Frontal cortex (tissue), 4 donors: ENCODE data around the gene OPRL1. TPM values are rescaled to one million over a fixed set of nuclear protein-coding genes. Genes with fewer than 3 reads are reported as not detected.
A peak's percentile ranks its signal among the peaks of the same experiment; 100 is the strongest.
"Not testable (repeated sequence)": the region's sequence is repeated elsewhere in the genome, so short reads cannot be mapped to it uniquely, and the experiment has no call there.

ENCODE experiments used
- DNase-seq, 2 donors: peaks; one replicate each; pipeline ENCODE4 v3.0.0; 2012; ENCODE audit warnings: low spot score in 2 of 2
- FAIRE-seq: peaks from 2 replicates; lab custom pipeline; 2012; peaks lifted over from hg19 to GRCh38; lab: Jason Lieb, UNC
- total RNA-seq: library from RNA; depleted of rRNA; stranded (reverse); fragments of >200 nt; gene quantifications from one replicate; pipeline ENCODE4 v1.2.3, GENCODE V29; 2014
- donor health status: control.
- donor health status: control.
- donor health status: control.

Gene OPRL1
- total RNA-seq, 1 donor from 2014 or later: 13.5 TPM

DNA sequence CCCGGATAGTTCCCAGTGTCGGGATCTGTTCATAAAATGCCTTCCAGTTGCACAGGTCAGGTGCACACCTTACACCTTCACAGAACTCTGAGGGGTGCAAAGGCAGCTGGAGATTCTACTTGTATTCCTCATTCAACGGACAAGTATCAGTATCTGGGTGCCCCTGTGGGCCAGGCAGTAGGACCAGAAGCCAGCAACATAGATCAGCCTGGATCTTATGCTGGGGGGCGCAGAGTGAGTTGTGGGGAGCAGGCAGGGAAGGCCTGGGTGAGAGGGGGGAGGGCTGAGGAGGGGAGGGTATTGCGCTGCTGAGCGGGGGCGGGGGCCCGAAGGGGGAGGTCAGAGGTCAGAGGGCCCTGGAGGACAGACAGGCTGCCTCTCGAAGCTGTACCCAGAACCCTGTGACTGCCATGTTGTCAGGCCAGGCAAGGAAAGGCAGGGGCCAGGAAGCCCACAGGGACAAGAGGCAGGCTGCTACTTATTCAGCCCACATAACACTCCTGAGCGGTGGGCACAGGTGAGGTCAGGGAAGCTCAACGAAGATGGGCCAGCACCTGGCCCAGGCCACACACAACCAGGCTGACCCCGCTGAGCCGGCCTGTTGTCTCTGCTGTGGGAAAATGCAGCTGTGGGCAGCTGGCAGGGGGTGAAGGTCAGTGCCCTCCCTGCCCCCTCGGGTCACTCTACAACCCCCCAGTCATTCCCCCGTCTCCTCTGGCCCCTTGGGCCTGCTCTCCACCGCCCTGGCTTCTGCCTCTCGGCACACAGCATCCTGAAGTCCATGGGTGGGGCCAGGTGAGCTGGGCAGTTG lies 1.1 kb downstream of the OPRL1 start:
- DNase-seq: no peak
- no peak for FAIRE-seq

DNA sequence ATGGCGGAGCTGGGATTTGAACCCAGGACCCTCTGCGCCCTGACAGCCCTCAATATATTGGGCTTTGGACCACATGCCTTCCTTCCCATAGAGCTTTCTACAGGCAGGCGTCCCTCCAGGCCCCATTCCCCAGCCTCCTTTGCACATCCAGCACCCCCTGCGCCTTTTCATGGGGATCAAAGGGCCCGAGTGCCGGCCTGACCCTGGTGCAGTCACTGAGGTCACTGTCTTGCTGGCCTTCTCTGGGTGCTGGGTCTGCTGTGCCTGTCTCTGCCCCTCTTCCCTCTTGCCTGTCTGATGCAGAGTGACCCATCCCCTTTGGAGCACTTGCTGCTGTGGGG lies 1.7 kb downstream of the OPRL1 start:
- DNase-seq (no peak), FAIRE-seq (no peak)

DNA sequence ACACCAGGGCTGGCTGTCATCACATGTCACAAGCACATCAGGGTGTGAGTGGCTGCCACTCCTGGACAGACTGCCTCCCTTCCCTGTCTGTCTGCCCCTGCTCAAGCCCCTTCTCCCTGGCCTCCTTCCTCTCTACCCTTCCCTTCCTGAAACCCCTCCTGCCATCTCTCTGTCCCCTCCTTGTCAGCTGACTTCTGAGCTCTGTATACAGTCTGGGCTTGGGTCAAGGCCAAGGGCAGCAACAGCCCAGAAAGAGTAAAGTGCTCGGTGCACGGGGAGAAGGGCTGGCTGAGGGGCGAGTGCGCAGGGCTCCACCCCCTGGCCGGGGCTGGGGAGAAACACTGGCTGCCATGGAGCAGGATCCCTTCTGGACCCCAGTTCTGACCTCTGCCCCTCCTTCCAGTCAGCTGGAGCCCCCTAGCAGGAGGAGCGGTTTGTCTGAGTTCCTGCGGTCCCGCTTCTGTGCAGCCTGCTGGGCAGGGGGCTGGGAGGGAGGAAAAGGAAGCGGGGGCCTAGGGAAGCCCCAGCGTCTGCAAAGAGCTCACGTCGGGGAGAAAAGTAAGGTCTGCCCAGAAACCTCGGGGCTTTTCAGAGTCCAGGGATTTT lies 2.3 kb downstream of the OPRL1 start:
- FAIRE-seq: no peak

DNA sequence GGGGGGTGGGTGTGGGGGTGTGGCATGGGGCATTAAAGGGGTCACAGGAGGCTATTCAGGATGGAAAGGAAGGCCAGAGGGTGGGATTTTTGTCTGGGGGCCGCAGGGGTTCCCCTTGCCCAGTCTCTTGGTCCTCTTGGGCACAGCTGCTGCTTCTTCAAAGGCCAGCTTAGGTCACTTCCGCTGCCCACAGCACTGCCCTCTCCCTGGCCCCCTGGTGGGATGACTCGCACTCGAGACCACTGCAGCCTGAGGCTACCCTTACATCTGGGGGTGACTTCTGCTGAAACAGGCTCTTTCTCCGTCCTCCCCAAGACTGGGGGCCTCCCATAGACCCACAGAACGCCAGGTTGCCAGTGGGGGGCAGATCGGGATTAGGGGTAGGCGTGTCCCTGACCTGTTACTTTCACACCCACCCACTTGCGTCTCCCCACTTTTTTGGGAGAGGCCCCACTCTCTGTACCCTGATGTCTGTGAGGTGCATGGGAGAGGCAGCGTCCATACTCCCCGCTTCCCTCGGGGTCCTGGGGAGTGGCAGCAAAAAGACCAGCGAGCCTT lies 3.0 kb downstream of the OPRL1 start:
- DNase-seq (no peak), FAIRE-seq (no peak)

More for the DNA sequence above, 2.3 kb downstream of the OPRL1 start:
- DNase-seq: no peak

DNA sequence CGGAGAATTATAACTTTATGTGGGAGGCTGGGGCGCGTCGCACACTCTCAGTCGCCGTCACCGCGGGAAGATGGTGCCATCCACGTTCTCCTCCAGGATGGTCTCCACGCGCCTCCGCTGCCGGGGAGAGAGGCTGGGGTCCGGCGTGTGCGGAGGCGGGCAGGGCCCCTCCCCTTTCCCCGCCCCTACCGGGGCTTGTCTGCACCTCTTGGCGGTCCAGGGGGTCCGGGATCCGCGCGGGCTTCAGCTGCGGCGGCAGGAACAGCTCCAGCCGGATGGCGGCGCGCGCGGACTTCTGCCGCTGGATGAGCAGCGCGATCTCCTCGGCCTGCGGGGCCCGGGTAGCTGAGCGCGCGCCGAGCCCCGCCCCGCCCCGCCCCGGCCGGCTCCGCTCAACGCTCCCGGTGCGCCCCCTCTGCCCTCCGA lies 3.5 kb downstream of the OPRL1 start:
- peak; percentile 80 to 84 for DNase-seq
- no peak for FAIRE-seq

DNA sequence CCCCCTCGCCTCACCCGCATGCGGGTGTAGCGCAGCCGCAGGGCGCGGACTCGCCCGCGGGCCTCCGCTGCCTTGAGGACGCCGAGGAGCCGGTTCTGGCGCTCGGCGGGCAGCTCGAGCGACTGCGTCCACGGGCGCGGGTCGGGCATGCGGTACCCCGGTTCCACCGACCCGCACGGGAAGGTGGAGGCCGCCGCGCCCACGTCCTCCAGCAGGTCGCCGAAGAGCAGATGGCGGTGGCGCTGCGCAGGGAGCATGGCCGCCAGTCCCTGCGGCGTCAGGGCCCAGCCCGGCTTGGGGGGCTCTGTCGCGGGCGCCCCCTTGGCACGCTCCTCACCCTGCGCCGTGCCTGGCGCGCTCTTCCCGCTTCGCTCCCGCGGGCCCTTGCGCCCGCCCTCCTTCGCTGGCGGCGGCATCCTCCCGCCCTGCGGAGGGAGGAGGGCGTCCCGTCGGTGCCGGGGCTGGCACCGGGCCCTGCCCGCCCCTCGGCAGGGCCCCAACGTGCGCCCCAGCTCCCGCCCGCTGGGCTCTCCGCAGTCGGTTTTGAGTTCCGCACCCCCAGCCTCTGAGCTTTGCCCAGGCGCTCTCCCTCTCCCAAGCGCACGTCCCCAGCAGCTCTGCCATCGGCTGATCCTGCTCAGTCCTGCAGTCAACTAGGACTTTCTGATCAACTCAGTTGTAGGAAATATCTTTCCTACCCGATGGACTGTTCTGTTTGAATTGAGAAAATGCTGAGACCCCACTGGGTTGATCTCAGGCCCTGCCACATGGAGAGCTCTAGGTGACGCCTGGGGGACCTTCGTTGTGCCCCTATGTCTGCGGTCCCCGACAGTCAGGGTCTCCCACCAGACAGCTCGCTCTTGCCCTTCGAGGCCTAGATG lies 4.2 kb downstream of the OPRL1 start, which contains the start of gene LKAAEAR1:
TSS of gene LKAAEAR1 (minus strand) at position 595 of the 881 bp plus-strand sequence. CDS start at position 416, 179 bp downstream.
- DNase-seq (peak in 1 of 2 donors; percentile 52), FAIRE-seq (no peak)

DNA sequence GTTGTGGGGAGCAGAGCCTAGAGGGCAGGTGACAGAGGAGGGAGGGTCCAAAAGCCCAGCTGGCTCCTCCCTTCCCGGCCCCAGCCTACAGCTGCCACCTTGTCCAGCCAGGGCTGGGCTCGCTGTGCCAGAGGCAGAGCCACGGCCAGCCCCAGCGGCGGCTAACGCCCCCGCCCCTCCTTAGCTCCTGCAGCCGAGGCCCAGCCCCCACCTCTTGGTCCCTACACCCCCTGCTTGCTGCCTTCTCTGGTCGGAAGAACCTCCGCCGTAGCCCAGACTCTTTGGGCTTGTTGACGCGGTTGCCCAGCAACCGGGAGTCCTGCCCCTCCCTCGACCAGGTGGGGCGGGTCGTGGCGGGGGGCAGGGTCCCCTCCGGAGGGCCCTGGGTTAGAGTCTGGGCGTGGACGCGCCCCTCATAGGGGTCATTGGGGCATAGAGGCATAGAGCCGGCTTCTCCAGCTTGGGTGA lies 4.8 kb downstream of the OPRL1 start:
- no peak for DNase-seq
- no peak for FAIRE-seq

DNA sequence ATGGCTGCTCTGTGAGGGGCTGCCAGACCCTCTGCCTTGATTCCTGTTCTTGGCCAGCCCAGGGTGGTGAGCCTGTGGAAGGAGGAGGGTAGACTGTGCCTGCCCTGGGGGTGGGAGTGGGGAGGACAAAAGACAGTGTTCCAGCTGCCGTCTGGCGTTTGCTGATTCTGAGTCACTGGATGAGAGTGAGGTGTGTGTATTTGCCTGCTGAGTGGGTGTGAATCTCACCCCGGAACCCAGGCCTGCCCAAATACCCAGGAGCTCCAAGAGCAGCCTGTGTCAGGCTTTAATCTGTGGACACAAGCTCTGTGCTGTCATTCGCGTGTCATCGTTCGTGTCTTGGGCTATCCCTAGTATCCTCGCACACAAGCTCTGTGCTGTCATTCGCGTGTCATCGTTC lies 6.9 kb downstream of the OPRL1 start:
- no peak for FAIRE-seq
- no peak for DNase-seq

DNA sequence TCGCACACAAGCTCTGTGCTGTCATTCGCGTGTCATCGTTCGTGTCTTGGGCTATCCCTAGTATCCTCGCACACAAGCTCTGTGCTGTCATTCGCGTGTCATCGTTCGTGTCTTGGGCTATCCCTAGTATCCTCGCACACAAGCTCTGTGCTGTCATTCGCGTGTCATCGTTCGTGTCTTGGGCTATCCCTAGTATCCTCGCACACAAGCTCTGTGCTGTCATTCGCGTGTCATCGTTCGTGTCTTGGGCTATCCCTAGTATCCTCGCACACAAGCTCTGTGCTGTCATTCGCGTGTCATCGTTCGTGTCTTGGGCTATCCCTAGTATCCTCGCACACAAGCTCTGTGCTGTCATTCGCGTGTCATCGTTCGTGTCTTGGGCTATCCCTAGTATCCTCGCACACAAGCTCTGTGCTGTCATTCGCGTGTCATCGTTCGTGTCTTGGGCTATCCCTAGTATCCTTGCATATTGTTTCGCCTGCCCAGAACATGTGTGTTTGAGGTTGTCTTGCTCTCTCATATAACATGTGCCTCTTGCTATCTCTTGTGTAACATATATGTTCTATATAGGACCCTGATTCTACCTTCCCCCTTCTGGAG lies 7.4 kb downstream of the OPRL1 start:
- not testable (repeated sequence) for DNase-seq, FAIRE-seq

DNA sequence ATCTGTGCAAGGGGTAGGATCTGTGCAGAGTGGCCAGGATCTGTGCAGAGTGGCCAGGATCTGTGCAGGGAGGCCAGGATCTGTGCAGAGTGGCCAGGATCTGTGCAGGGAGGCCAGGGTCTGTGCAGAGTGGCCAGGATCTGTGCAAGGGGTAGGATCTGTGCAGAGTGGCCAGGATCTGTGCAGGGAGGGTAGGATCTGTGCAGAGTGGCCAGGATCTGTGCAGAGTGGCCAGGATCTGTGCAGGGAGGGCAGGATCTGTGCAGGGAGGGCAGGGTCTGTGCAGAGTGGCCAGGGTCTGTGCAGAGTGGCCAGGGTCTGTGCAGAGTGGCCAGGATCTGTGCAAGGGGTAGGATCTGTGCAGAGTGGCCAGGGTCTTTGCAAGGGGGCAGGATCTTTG lies 8.7 kb downstream of the OPRL1 start:
- not testable (repeated sequence) for FAIRE-seq, DNase-seq

DNA sequence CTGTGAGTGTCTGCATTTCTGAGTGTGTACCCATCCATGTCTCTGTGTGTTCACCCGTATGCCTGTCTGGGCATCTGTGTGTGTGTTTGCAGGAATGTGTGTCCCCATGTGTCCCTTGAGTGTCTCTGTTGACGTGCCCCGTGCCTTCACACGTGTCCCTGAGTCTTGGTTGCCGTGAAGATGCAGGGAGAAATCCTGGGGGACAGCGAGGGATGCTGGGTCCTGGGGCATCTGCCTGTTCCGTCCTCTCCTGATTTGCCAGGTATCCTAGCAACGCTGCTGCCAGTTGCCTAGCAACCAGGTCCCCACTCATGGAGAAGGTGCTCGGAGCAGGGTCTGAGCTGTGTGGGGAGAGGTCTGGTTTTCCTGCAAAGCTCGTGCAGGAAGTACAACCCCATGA lies 10.3 kb downstream of the OPRL1 start:
- no peak for FAIRE-seq
- peak in 1 of 2 donors; percentile 61 for DNase-seq

DNA sequence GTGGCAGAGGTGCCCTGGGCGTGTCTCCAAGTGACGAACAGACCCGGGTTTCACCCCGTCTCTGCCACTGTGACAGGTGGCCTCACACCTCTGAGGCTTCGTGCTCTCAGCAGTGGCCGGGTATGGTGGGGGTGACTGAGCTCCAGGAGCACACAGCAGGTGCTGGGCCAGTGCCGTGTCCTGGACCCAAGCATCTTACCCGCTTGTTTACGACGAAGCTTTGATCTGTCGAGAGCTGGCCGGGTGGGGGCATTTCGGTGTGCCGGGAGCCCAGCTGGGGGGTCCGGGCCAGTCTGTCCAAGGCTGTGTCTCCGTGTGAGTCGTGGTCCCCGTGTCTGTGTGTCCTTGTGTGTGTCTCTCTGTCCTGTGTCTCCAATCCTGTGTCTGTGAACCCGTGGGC lies 11.5 kb downstream of the OPRL1 start:
- no peak for FAIRE-seq
- no peak for DNase-seq

DNA sequence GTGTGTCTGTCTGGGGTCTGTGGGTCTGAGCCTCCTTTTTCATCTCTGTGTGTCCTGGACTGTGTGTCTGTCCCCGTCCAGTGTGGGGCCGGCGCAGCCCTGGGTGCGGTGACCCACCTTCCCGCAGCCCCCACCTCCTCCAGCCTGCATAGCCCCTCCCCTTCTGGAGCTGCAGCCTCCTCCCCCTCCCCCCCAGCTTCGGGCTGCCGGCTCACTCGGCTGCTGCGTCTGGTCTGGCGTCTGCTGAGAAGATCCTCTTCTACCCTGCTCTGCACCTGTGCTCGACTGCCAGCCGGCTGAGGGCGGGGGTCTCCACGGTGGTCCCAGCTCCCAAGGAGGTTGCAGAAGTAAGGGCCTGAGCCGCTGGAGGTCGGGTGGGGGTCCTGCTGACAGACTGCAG lies 11.9 kb downstream of the OPRL1 start:
- DNase-seq (no peak), FAIRE-seq (no peak)

DNA sequence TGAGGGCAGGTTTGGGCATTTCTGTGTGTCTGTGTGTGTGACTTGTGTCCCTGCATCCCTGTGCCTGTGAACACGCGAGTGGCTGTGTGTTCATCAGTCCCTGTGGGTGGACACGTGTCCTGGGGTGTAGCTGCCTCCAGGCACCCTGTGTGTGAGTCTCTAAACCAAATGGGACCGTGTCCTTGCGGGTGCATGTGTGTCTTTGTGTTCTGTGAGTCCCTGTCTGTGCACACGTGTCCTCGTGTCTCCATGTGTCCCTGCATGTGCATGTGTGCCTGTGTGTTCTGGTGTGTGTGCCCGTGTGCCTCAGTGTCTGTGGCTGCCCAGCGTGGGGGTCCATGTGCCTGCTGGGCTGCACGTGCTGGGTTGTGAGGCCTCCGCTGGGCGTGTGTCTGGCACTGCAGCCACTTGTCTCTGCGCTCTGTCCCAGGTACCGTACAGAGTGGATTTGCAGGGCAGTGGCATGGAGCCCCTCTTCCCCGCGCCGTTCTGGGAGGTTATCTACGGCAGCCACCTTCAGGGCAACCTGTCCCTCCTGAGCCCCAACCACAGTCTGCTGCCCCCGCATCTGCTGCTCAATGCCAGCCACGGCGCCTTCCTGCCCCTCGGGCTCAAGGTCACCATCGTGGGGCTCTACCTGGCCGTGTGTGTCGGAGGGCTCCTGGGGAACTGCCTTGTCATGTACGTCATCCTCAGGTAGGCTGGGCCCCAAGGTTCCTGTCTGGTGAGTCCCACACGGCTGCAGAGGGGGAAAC lies 12.6 kb downstream of the OPRL1 start:
- DNase-seq: no peak
- no peak for FAIRE-seq

DNA sequence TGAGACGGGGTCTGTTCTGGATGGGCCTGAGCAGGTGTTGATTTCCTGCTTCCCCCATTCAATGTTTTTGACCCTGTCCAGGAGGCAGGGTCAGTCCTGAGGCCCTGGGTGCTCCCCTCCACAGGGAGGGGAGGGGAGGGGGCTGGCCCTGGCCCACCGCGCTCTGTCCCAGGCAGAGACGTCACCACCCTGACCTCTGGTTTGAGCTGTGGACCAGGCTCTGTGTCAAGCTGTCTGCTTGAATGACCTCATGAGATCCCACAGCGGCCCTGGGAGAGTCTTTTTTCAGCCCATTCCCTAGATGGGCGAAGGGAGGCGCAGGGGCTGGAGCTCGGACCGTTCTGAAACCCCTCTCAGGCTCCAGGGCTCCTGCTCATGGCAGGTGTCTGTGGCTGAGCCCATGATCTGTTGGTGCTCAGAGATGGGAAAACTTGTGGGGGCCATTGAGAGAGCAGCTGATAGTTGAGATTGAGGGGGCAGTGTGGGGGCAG lies 13.2 kb downstream of the OPRL1 start:
- no peak for FAIRE-seq
- no peak for DNase-seq

DNA sequence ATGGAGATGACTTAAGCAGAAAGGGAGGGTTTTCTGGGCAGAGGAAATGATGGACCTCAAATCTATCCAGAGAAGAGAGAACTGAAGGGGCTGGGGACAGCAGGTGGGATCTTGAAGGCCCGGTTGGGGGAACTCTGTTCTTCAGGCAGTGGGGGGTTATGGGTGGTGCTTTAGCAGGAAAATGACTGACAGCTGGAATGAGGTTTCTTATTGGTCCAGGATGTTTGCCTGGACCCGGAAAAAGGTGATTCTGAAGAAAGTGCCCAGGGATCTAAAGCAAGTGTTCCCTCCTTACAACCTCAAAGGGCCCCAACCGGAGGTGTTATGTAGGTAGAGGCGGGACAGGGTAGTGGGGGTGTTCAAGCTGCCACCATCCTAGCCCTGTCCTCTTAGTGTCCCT lies 15.6 kb downstream of the OPRL1 start:
- no peak for DNase-seq
- FAIRE-seq: no peak

DNA sequence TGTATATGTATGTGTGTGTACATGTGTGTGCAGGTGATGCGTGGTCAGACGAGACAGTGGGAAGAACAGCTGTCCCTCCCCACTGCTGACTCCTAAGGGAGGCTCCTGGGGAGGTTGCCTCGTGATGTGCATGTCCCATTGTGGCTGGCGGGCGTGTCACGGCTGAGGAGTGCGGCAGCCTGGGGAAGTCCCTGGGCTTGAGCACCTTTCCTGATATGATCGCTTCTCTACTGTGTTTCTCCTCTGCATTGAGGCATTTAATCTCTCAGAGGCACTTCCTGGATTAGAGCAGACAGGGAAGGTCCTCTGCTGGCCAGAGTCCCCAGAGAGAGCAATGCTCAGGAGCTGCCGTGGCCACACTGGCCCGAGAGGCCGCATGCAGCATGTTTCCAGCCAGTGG lies 16.0 kb downstream of the OPRL1 start:
- DNase-seq: no peak
- FAIRE-seq: no peak

DNA sequence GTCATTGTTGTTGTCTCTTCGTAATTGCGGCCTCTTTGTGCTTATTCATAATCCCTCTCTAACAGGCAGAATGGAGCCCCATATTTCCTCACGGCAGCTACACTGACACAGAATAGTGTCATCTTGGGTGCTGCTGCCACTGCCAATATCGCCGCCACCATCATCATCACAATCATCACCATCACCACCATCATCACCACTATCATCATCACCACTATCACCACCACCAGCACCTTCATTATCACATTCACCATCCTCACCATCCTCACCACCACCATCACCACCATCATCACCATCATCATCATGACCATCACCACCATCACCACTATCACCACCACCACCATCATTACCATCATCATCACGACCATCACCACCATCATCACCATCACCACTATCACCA lies 16.7 kb downstream of the OPRL1 start:
- FAIRE-seq (no peak), DNase-seq (no peak)

DNA sequence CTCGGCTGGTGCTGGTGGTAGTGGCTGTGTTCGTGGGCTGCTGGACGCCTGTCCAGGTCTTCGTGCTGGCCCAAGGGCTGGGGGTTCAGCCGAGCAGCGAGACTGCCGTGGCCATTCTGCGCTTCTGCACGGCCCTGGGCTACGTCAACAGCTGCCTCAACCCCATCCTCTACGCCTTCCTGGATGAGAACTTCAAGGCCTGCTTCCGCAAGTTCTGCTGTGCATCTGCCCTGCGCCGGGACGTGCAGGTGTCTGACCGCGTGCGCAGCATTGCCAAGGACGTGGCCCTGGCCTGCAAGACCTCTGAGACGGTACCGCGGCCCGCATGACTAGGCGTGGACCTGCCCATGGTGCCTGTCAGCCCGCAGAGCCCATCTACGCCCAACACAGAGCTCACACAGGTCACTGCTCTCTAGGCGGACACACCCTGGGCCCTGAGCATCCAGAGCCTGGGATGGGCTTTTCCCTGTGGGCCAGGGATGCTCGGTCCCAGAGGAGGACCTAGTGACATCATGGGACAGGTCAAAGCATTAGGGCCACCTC lies 18.7 kb downstream of the OPRL1 start:
- FAIRE-seq: no peak
- no peak for DNase-seq
